Measurements from ENCODE around the gene ZBTB38. TPM values are rescaled to one million over a fixed set of nuclear protein-coding genes. Genes with fewer than 3 reads are reported as not detected.

ZBTB38 gene
- total RNA-seq, 3 donors from 2014 or later, result 96.0 to 153 (median 144) TPM

GRCh38 chr3:141383555-141384129 lies 15.3 kb downstream of the ZBTB38 start:
- Histone ChIP-seq H3K36me3 (ENCODE audit: low read depth) (no peaks in the 10 kb centered on the region), H3K4me1 (ENCODE audit: low read depth) (no peaks in the 10 kb centered on the region), H3K4me3 (no peak overlapping the region), H3K9me3 (no peaks in the 10 kb centered on the region)
- ATAC-seq (no peak), DNase-seq (no peak)
- TF ChIP-seq CTCF (IDR thresholded peaks at IDR 0.05), result no peak
- intact Hi-C loops (cut with DNase I, micrococcal nuclease), result no loop called here

GRCh38 chr3:141384157-141384556 lies 15.9 kb downstream of the ZBTB38 start:
- H3K4me3 ChIP-seq, result no peak overlapping the region
- no peaks in the 10 kb centered on the region for H3K9me3 ChIP-seq
- no peak for ATAC-seq
- H3K36me3 ChIP-seq (ENCODE audit: low read depth), result no peaks in the 10 kb centered on the region
- no peak for DNase-seq
- intact Hi-C loops (cut with DNase I, micrococcal nuclease), result no loop called here
- no peaks in the 10 kb centered on the region for H3K4me1 ChIP-seq (ENCODE audit: low read depth)
- TF ChIP-seq CTCF (IDR thresholded peaks at IDR 0.05), result no peak

- intact Hi-C loops (cut with DNase I, micrococcal nuclease), result no loop called here
- H3K36me3 ChIP-seq (ENCODE audit: low read depth), result no peaks in the 10 kb centered on the region
- H3K4me1 ChIP-seq (ENCODE audit: low read depth), result no peaks in the 10 kb centered on the region
- no peak overlapping the region for H3K4me3 ChIP-seq
- no peak for TF ChIP-seq CTCF (IDR thresholded peaks at IDR 0.05)
- no peaks in the 10 kb centered on the region for H3K9me3 ChIP-seq
- DNase-seq (no peak), ATAC-seq (no peak)
These were observed 16.3 kb downstream of the ZBTB38 start for GRCh38 chr3:141384575-141384974.

GRCh38 chr3:141385406-141386125 lies 17.3 kb downstream of the ZBTB38 start:
- ATAC-seq, result no peak
- intact Hi-C loops (cut with DNase I, micrococcal nuclease), result no loop called here
- no peak for DNase-seq
- no peak overlapping the region for H3K4me3 ChIP-seq
- no peaks in the 10 kb centered on the region for H3K4me1 ChIP-seq (ENCODE audit: low read depth)
- H3K36me3 ChIP-seq (ENCODE audit: low read depth), result no peaks in the 10 kb centered on the region
- TF ChIP-seq CTCF (IDR thresholded peaks at IDR 0.05), result no peak
- H3K9me3 ChIP-seq, result no peaks in the 10 kb centered on the region

- ATAC-seq (no peak), DNase-seq (no peak)
- no peak for TF ChIP-seq CTCF (IDR thresholded peaks at IDR 0.05)
- H3K36me3 ChIP-seq (ENCODE audit: low read depth), result no peaks in the 10 kb centered on the region
- intact Hi-C loops (cut with DNase I, micrococcal nuclease), result no loop called here
- H3K4me3 ChIP-seq, result no peak overlapping the region
- no peaks in the 10 kb centered on the region for H3K4me1 ChIP-seq (ENCODE audit: low read depth)
- H3K9me3 ChIP-seq, result no peaks in the 10 kb centered on the region
These were observed 17.8 kb downstream of the ZBTB38 start for GRCh38 chr3:141386126-141386488.
